ENCODE results near the gene SON.
"Not testable (repeated sequence)": the region's sequence is repeated elsewhere in the genome, so short reads cannot be mapped to it uniquely, and the experiment has no call there.

The SON gene

GRCh38 chr21:33584455-33584854 lies 41.6 kb downstream of the SON start:
- DNase-seq: no peak

- DNase-seq: no peak
Observed at GRCh38 chr21:33586927-33587326, 44.1 kb downstream of the SON start.

GRCh38 chr21:33587792-33588484 lies 45.1 kb downstream of the SON start:
- no peak for DNase-seq

- DNase-seq: peak; percentile 89
Observed at GRCh38 chr21:33588485-33589335, 45.9 kb downstream of the SON start, which contains the start of gene DONSON. Gene DONSON (minus strand): TSS chr21:33588684. CDS start chr21:33588641, 43 bp downstream.

- DNase-seq: no peak
Observed at GRCh38 chr21:33598051-33598450, 55.2 kb downstream of the SON start.

GRCh38 chr21:33608559-33608958 lies 65.7 kb downstream of the SON start:
- no peak for DNase-seq

GRCh38 chr21:33611006-33611744 lies 68.3 kb downstream of the SON start:
- DNase-seq: no peak

- DNase-seq: not testable (repeated sequence)
Observed at GRCh38 chr21:33617565-33617964, 74.7 kb downstream of the SON start.

- no peak for DNase-seq
Observed at GRCh38 chr21:33618407-33618806, 75.6 kb downstream of the SON start.

GRCh38 chr21:33619726-33620125 lies 76.9 kb downstream of the SON start:
- DNase-seq: no peak

GRCh38 chr21:33622253-33622652 lies 79.4 kb downstream of the SON start:
- DNase-seq: no peak

GRCh38 chr21:33626151-33626550 lies 83.3 kb downstream of the SON start:
- not testable (repeated sequence) for DNase-seq

Data from CD4-positive, alpha-beta T cell treated with Interleukin-10 for 1 hour (primary cell).